A549 (cell line): ENCODE data around the gene ZNF219. TPM values are rescaled to one million over a fixed set of nuclear protein-coding genes. Genes with fewer than 3 reads are reported as not detected.

Experiments used
- ATAC-seq, 2 experiments: fragments of 200-7000 bp in 1 of 2; fragments of >200 bp in 1 of 2; cut with Nextera tagmentation in 1 of 2; cut with Tn5 transposase in 1 of 2; 3 replicates each; pipeline versions ENCODE4 v1.8.0 to v1.9.1; 2018 to 2020; ENCODE audit warnings: mild to moderate bottlenecking in 1 of 2, moderate library complexity in 1 of 2
- CTCF ChIA-PET: fragments of 300-600 bp; sonication (Branson Sonifier 250); formaldehyde crosslinking; extraction: SDS; loops from one replicate; lab custom pipeline; 2021; ENCODE audit warnings: antibody characterized with exemption, inconsistent platforms; lab: Yijun Ruan, JAX
- POLR2A ChIA-PET: fragments of 350-600 bp; formaldehyde crosslinking; extraction: SDS; loops from one replicate; lab custom pipeline; 2021; ENCODE audit warnings: antibody characterized with exemption, inconsistent platforms; lab: Yijun Ruan, JAX
- DNase-seq, 2 experiments: peaks; one replicate each; pipeline versions ENCODE4 v3.0.0 to v3.0.0-alpha.2; 2011 to 2016; ENCODE audit warnings: low read depth in 1 of 2, low spot score in 1 of 2
- FAIRE-seq: peaks from 2 replicates; lab custom pipeline; 2011; peaks lifted over from hg19 to GRCh38; lab: Jason Lieb, UNC
- H3K27ac ChIP-seq, 2 experiments: fragments of >200 bp; sonication (Bioruptor Twin); formaldehyde crosslinking; 3 replicates each; pipeline ENCODE4 v1.5.1; 2016 to 2017
- H3K4me1 ChIP-seq: fragments of >200 bp; sonication (Bioruptor Twin); formaldehyde crosslinking; 3 replicates; pipeline ENCODE4 v1.6.1; 2016
- H3K4me2 ChIP-seq: fragments of >200 bp; sonication (Bioruptor Twin); formaldehyde crosslinking; 3 replicates; pipeline ENCODE4 v1.6.1; 2016
- H3K4me3 ChIP-seq: fragments of >200 bp; sonication (Bioruptor Twin); formaldehyde crosslinking; 3 replicates; pipeline ENCODE4 v1.5.1; 2016
- H3K9me3 ChIP-seq: fragments of >200 bp; sonication (Bioruptor Twin); formaldehyde crosslinking; 3 replicates; pipeline ENCODE4 v1.6.1; 2016
- CEBPB ChIP-seq, 2 experiments: fragments of >200 bp in 1 of 2; sonication (Bioruptor Twin) in 1 of 2; formaldehyde crosslinking in 1 of 2; IDR thresholded peaks; 2 replicates each; pipeline ENCODE4 v1.6.1; 2012 to 2016
- ESRRA ChIP-seq: fragments of 150-350 bp; IDR thresholded peaks from 2 replicates; pipeline ENCODE4 v1.6.1; 2014; ENCODE audit warnings: mild to moderate bottlenecking, low read length, borderline replicate concordance
- FOSB ChIP-seq: fragments of 250-450 bp; sonication (Bioruptor Pico); IDR thresholded peaks from 2 replicates; pipeline ENCODE4 v1.5.0; 2020; ENCODE audit warnings: mild to moderate bottlenecking, moderate library complexity
- FOXS1 ChIP-seq: fragments of 250-450 bp; sonication (Bioruptor Pico); IDR thresholded peaks from 2 replicates; pipeline ENCODE4 v1.5.0; 2020; ENCODE audit warnings: mild to moderate bottlenecking, moderate library complexity
- HOXA7 ChIP-seq: fragments of 250-450 bp; sonication (Bioruptor Pico); IDR thresholded peaks from 2 replicates; pipeline ENCODE4 v1.5.0; 2020; ENCODE audit warnings: mild to moderate bottlenecking, moderate library complexity
- HOXB5 ChIP-seq: fragments of 250-450 bp; sonication (Bioruptor Pico); IDR thresholded peaks from 2 replicates; pipeline ENCODE4 v1.5.0; 2020; ENCODE audit warnings: mild to moderate bottlenecking, moderate library complexity
- JUN ChIP-seq, 2 experiments: fragments of >200 bp; sonication (Bioruptor Twin); formaldehyde crosslinking; IDR thresholded peaks; 2 replicates in 1 of 2; 3 replicates in 1 of 2; pipeline ENCODE4 v1.6.1; 2016 to 2017
- JUNB ChIP-seq: fragments of >200 bp; sonication (Bioruptor Twin); formaldehyde crosslinking; IDR thresholded peaks from 2 replicates; pipeline ENCODE4 v1.6.1; 2016
- KDM5A ChIP-seq: fragments of 200-600 bp; sonication (generic); IDR thresholded peaks from 2 replicates; pipeline ENCODE4 v1.6.1; 2016; ENCODE audit warnings: antibody characterized with exemption, mild to moderate bottlenecking
- MAZ ChIP-seq: fragments of 150-350 bp; IDR thresholded peaks from 2 replicates; pipeline ENCODE4 v1.6.1; 2014; ENCODE audit warnings: antibody characterized with exemption, low read depth, low read length, borderline replicate concordance
- NPAS2 ChIP-seq: fragments of 250-450 bp; sonication (Bioruptor Pico); IDR thresholded peaks from 2 replicates; pipeline ENCODE4 v1.8.0; 2022; ENCODE audit warnings: mild to moderate bottlenecking, moderate library complexity, borderline replicate concordance
- NR3C1 ChIP-seq: fragments of >200 bp; sonication (Bioruptor Twin); formaldehyde crosslinking; IDR thresholded peaks from 3 replicates; pipeline ENCODE4 v1.6.1; 2017
- POLR2A ChIP-seq: IDR thresholded peaks from 2 replicates; pipeline ENCODE4 v1.6.1; 2012; ENCODE audit warnings: mild to moderate bottlenecking, low read length
- RAD21 ChIP-seq, 2 experiments: fragments of >200 bp in 1 of 2; sonication (Bioruptor Twin) in 1 of 2; formaldehyde crosslinking in 1 of 2; IDR thresholded peaks in 1 of 2; conservative IDR thresholded peaks in 1 of 2; 2 replicates in 1 of 2; 3 replicates in 1 of 2; pipeline ENCODE4 v1.6.1; 2012 to 2018; ENCODE audit warnings: inconsistent platforms in 1 of 2
- RFX5 ChIP-seq: fragments of 450-650 bp; IDR thresholded peaks from 2 replicates; pipeline ENCODE4 v1.7.1; 2014; ENCODE audit warnings: antibody characterized with exemption, mild to moderate bottlenecking, moderate library complexity
- RNF2 ChIP-seq: fragments of 200-600 bp; sonication (generic); IDR thresholded peaks from 2 replicates; pipeline ENCODE4 v1.6.1; 2016; ENCODE audit warnings: low read depth, mild to moderate bottlenecking, antibody characterized with exemption, moderate library complexity, borderline replicate concordance
- ZC3H11A ChIP-seq: fragments of 450-650 bp; IDR thresholded peaks from 2 replicates; pipeline ENCODE4 v1.6.1; 2014; ENCODE audit warnings: antibody characterized with exemption, mild to moderate bottlenecking
- ZFP36 ChIP-seq: fragments of 450-650 bp; IDR thresholded peaks from 2 replicates; pipeline ENCODE4 v1.6.1; 2014; ENCODE audit warnings: borderline replicate concordance; ENCODE audit not compliant: partially characterized antibody
- ZNF302 ChIP-seq: fragments of 250-450 bp; sonication (Bioruptor Pico); IDR thresholded peaks from 2 replicates; pipeline ENCODE4 v1.9.0; 2021; ENCODE audit warnings: inconsistent platforms, mild to moderate bottlenecking, moderate library complexity
- WGBS: methylation state at CpG from one replicate; pipeline ENCODE4 v1.1.6; 2017; ENCODE audit errors: missing lambda C conversion rate; 5-methylcytosine and 5-hydroxymethylcytosine counted together
- polyA plus RNA-seq, 4 experiments: library from polyadenylated mRNA; depleted of rRNA in 3 of 4; stranded (reverse); fragments of >200 nt; fragmentation: RNase III in 1 of 4; extraction: RNeasy Plus Mini Kit Qiagen cat#74134 plus additional on column Dnase treatment in 1 of 4; gene quantifications; 2 replicates in 3 of 4; 3 replicates in 1 of 4; pipeline ENCODE4 v1.2.3, GENCODE V29; 2011 to 2017
- TF ChIP-seq, protein P1 (sequence below): IDR thresholded peaks from 2 replicates; pipeline ENCODE4 v1.6.1; 2012; ENCODE audit warnings: low read depth, borderline replicate concordance
- TF ChIP-seq, protein P2 (sequence below): fragments of 450-650 bp; IDR thresholded peaks from 2 replicates; pipeline ENCODE4 v1.6.1; 2014; ENCODE audit warnings: antibody characterized with exemption
- TF ChIP-seq, protein P3 (sequence below): fragments of >200 bp; sonication (Bioruptor Twin); formaldehyde crosslinking; IDR thresholded peaks from 3 replicates; pipeline ENCODE4 v1.6.1; 2016
- TF ChIP-seq, protein P4 (sequence below): fragments of 250-450 bp; sonication (Bioruptor Pico); IDR thresholded peaks from 2 replicates; pipeline ENCODE4 v1.5.0; 2021; ENCODE audit warnings: mild to moderate bottlenecking, moderate library complexity, borderline replicate concordance
- TF ChIP-seq, protein P5 (sequence below): IDR thresholded peaks from 2 replicates; pipeline ENCODE4 v1.6.1; 2012

Gene ZNF219
- polyA plus RNA-seq, 2 of the 4 experiments (the other 2 are of a cell fraction) = 17.3 to 31.0 TPM

DNA sequence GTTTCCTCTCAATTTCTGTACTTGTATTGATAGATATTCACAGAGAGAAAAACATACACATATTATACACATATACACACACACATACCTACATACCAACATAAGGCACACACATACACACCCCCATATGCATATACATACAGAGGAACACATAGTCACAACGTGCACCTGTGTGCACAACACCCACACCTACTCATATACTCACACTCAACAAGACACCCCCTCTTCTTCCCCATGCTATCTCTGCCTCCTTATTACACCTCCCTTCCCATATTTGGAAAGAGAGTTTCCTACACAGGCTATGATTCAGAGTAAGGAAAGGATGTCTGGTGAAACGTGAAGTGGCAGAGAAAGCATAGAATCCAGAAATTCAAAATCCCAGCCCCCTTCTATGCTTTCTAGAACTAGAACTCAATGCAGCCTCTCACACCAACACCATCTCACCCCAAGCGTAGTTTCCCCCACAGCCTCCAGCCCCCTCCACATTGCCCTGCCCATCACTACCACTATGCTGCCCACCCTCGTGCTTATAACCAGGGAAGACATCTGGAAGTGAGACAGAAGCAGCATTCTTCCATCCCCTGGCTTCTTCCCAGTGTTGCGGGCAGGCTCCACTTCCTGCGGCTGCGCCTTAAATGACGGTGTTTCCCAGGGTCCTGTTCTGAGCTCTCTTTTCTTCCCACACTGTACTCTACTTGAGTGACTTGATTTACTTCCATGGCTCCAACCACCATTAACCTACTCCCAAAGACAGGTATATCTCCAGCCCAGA, 38.4 kb downstream of the ZNF219 start:
- no peaks in the 10 kb centered on the region for H3K9me3 ChIP-seq
- ATAC-seq (no peak), FAIRE-seq (no peak), DNase-seq (no peak)
- TF ChIP-seq, protein P1, sequence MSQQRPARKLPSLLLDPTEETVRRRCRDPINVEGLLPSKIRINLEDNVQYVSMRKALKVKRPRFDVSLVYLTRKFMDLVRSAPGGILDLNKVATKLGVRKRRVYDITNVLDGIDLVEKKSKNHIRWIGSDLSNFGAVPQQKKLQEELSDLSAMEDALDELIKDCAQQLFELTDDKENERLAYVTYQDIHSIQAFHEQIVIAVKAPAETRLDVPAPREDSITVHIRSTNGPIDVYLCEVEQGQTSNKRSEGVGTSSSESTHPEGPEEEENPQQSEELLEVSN = no peak
- TF ChIP-seq ZC3H11A = no peak
- TF ChIP-seq RNF2 = no peak
- TF ChIP-seq JUNB = no peak
- no peak for TF ChIP-seq JUN (IDR thresholded peaks at IDR 0.05)
- TF ChIP-seq RFX5 = no peak
- no peak for TF ChIP-seq NR3C1
- TF ChIP-seq KDM5A = no peak
- TF ChIP-seq FOSB (CRISPR knock-in tag) = no peak
- TF ChIP-seq, protein P2, sequence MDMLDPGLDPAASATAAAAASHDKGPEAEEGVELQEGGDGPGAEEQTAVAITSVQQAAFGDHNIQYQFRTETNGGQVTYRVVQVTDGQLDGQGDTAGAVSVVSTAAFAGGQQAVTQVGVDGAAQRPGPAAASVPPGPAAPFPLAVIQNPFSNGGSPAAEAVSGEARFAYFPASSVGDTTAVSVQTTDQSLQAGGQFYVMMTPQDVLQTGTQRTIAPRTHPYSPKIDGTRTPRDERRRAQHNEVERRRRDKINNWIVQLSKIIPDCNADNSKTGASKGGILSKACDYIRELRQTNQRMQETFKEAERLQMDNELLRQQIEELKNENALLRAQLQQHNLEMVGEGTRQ = no peak
- no peak for TF ChIP-seq HOXB5 (CRISPR knock-in tag)
- no peak for TF ChIP-seq NPAS2 (CRISPR knock-in tag)
- no peak for TF ChIP-seq FOXS1
- H3K4me1 ChIP-seq = peaks cover 33% of the 10 kb centered on the region
- 63% methylated on average over 8 of the region's 8 CpGs for WGBS
- H3K4me3 ChIP-seq = no peak overlapping the region
- H3K4me2 ChIP-seq = no peak overlapping the region
- POLR2A ChIA-PET = interaction anchor here (1.0 kb wide), 1 partner anchor 11 kb away, joined by 3 read pairs; no protein-coding TSS in a partner anchor
- CTCF ChIA-PET = interaction anchor here (0.8 to 9.5 kb wide), 5 partner anchors 20 to 46 kb away, joined by 3 to 251 read pairs (median 6); partner anchors contain the start of gene TMEM253
- H3K27ac ChIP-seq = no peak overlapping the region

DNA sequence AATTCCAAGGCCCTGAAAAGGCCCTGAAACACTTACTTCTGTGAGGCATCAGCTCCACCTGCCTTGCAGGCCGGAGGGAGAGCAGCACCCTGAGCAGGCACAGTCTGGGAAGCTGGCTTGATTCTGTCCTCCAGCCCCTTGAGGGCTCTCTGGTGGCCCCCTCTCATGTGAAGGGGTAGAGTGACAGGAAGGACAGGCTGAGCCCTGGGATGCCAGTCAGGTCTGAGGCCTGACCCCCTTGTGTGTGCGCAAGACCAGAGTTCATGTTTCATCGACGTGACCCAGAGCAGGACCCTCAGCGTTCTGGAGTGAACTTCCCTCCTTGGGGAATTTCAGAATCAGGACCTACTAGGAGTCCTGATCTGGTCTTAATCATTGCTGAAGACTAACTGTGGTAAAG, 39.6 kb downstream of the ZNF219 start:
- peaks cover 37% of the 10 kb centered on the region for H3K4me1 ChIP-seq
- WGBS = 84% methylated on average over 5 of the region's 5 CpGs
- H3K4me3 ChIP-seq = no peak overlapping the region
- no peak for TF ChIP-seq RAD21 (conservative IDR thresholded peaks at IDR 0.05 in 1 of 2, IDR thresholded peaks at IDR 0.05 in 1 of 2)
- TF ChIP-seq MAZ = no peak
- TF ChIP-seq, protein P1 = no peak
- no peaks in the 10 kb centered on the region for H3K9me3 ChIP-seq
- no peak overlapping the region for H3K27ac ChIP-seq
- no peak overlapping the region for H3K4me2 ChIP-seq
- ChIA-PET CTCF (interaction anchor here (0.8 to 4.8 kb wide), 5 partner anchors 9 to 44 kb away, joined by 3 to 26 read pairs (median 5); no protein-coding TSS in a partner anchor), POLR2A (interaction anchor here (1.0 kb wide), 1 partner anchor 12 kb away, joined by 3 read pairs; no protein-coding TSS in a partner anchor)
- FAIRE-seq (no peak), ATAC-seq (no peak), DNase-seq (no peak)

DNA sequence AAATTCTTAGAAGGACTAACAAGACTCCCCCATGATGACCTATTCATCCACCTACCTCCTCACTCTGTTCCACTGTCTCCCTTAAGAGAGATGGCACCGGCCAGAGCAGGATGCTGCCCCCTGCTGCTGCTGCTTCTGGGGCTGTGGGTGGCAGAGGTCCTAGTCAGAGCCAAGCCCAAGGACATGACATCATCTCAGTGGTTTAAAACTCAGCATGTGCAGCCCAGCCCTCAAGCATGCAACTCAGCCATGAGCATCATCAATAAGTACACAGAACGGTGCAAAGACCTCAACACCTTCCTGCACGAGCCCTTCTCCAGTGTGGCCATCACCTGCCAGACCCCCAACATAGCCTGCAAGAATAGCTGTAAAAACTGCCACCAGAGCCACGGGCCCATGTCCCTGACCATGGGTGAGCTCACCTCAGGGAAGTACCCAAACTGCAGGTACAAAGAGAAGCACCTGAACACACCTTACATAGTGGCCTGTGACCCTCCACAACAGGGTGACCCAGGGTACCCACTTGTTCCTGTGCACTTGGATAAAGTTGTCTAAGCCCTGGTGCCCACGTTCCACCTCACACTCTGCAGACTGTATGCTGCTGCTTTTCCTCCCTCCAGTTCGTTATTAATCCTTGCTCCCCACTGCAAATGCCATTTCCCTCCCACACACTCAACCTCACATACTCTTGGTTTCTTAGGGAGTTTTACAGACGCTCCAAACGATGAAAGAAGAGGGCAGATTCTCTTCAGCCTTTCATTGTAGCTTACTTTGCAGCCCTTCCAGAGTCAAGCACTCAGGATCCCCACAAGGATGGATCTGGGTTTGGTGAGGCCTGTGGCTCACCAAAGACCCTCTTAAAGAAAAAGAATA, 40.4 kb downstream of the ZNF219 start, which contains the start of gene RNASE8:
TSS of gene RNASE8 (plus strand) at position 20 of the 873 bp plus-strand sequence. CDS start at position 91, 71 bp downstream.
- peaks cover 29% of the 10 kb centered on the region for H3K4me1 ChIP-seq
- WGBS = 62% methylated on average over 8 of the region's 8 CpGs
- no peak within 1 kb of the TSS for H3K4me3 ChIP-seq
- H3K4me2 ChIP-seq = no peak within 1 kb of the TSS
- H3K27ac ChIP-seq = no peak within 1 kb of the TSS
- ATAC-seq (peak in 1 of 2 experiments; percentile 46; a peak in 2 of 6 replicates), FAIRE-seq (no peak), DNase-seq (no peak)
- POLR2A ChIA-PET = no interaction called here
- H3K9me3 ChIP-seq = no peaks in the 10 kb centered on the region
- CTCF ChIA-PET = interaction anchor here (1.0 to 4.8 kb wide), 6 partner anchors 10 to 48 kb away, joined by 3 to 26 read pairs (median 5); no protein-coding TSS in a partner anchor
- no peak for TF ChIP-seq ZNF302
- no peak for TF ChIP-seq KDM5A
- TF ChIP-seq FOXS1 = no peak
- no peak for TF ChIP-seq POLR2A
- TF ChIP-seq FOSB (CRISPR knock-in tag) = no peak
- TF ChIP-seq, protein P3, sequence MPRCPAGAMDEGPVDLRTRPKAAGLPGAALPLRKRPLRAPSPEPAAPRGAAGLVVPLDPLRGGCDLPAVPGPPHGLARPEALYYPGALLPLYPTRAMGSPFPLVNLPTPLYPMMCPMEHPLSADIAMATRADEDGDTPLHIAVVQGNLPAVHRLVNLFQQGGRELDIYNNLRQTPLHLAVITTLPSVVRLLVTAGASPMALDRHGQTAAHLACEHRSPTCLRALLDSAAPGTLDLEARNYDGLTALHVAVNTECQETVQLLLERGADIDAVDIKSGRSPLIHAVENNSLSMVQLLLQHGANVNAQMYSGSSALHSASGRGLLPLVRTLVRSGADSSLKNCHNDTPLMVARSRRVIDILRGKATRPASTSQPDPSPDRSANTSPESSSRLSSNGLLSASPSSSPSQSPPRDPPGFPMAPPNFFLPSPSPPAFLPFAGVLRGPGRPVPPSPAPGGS = no peak
- TF ChIP-seq CEBPB (IDR thresholded peaks at IDR 0.05) = no peak
- no peak for TF ChIP-seq RFX5
- TF ChIP-seq, protein P4, sequence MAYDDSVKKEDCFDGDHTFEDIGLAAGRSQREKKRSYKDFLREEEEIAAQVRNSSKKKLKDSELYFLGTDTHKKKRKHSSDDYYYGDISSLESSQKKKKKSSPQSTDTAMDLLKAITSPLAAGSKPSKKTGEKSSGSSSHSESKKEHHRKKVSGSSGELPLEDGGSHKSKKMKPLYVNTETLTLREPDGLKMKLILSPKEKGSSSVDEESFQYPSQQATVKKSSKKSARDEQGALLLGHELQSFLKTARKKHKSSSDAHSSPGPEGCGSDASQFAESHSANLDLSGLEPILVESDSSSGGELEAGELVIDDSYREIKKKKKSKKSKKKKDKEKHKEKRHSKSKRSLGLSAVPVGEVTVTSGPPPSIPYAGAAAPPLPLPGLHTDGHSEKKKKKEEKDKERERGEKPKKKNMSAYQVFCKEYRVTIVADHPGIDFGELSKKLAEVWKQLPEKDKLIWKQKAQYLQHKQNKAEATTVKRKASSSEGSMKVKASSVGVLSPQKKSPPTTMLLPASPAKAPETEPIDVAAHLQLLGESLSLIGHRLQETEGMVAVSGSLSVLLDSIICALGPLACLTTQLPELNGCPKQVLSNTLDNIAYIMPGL = no peak
- TF ChIP-seq ZFP36 = no peak
- TF ChIP-seq, protein P5, sequence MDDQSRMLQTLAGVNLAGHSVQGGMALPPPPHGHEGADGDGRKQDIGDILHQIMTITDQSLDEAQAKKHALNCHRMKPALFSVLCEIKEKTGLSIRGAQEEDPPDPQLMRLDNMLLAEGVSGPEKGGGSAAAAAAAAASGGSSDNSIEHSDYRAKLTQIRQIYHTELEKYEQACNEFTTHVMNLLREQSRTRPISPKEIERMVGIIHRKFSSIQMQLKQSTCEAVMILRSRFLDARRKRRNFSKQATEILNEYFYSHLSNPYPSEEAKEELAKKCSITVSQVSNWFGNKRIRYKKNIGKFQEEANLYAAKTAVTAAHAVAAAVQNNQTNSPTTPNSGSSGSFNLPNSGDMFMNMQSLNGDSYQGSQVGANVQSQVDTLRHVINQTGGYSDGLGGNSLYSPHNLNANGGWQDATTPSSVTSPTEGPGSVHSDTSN = no peak
- TF ChIP-seq ESRRA = no peak
- no peak for TF ChIP-seq HOXA7 (CRISPR knock-in tag)
